ENCODE measurements around the gene KCNE4. TPM values are rescaled to one million over a fixed set of nuclear protein-coding genes. Genes with fewer than 3 reads are reported as not detected.
"Not testable (repeated sequence)": the region's sequence is repeated elsewhere in the genome, so short reads cannot be mapped to it uniquely, and the experiment has no call there.

Gene KCNE4
- total RNA-seq, 1 experiment from 2014 or later = not detected

DNA sequence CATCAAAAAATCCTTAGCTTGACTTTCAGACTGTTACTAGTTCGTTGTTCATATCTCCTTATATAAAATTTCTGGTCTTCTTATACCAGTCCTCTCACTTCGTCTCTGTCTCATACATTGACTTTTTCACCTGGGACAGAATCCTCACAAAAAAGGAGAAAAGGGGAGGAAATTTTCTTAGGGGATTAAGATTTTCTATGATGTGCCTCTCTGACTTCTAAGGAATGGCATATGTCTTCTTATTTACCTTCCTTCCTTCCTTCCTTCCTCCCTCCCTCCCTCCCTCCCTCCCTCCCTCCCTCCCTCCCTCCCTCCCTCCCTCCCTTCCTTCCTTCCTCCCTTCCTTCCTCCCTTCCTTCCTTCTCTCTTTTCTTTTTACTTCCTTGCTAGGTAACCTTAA, 27.9 kb downstream of the KCNE4 start:
- in situ Hi-C loops (cut with HindIII; ENCODE audit: low sequenced_read_pairs) = no loop called here
- DNase-seq (ENCODE audit: low spot score) = no peak

- in situ Hi-C loops (cut with HindIII; ENCODE audit: low sequenced_read_pairs); DNase-seq (ENCODE audit: low spot score): not testable (repeated sequence)
Measured at GRCh38 chr2:223080790-223081360, 28.9 kb downstream of the KCNE4 start.

- no peak for DNase-seq (ENCODE audit: low spot score)
- in situ Hi-C loops (cut with HindIII; ENCODE audit: low sequenced_read_pairs) = no loop called here
Measured at GRCh38 chr2:223081789-223082188, 29.8 kb downstream of the KCNE4 start.

- DNase-seq (ENCODE audit: low spot score) = no peak
- in situ Hi-C loops (cut with HindIII; ENCODE audit: low sequenced_read_pairs) = no loop called here
Measured at GRCh38 chr2:223082706-223083105, 30.7 kb downstream of the KCNE4 start.

DNA sequence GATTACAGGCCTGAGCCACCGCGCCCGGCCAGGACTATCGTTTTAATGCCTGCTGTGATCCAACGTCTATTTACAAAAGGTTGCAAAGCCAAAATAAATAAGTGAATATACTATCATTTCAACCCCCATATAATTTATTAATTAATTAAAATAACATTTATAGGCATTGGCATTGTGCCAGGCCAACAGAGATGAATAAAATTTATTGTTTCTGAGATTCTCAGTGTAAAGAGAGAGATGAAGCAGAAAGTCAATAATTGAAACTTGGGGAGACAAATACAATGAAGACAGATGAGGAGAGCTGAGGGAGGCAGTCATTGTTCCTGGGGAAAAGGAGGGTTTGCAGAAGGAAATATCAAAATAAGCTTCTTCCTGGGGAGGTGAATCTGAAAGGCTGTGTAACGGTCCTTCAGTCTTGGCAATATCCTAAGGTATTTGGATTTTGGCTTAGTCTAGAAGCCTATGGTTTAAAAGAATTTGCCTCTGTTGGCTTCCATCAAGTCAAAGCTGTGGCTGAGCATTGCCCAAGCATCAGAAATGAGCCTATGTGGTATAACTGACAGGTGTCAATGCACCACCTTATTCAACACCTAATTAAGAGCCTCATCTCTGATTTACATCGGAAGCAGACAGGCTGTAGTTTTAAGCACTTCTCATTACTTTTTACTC, 31.5 kb downstream of the KCNE4 start:
- in situ Hi-C loops (cut with HindIII; ENCODE audit: low sequenced_read_pairs) = no loop called here
- DNase-seq (ENCODE audit: low spot score) = no peak

- in situ Hi-C loops (cut with HindIII; ENCODE audit: low sequenced_read_pairs) = no loop called here
- peak; percentile 78 for DNase-seq (ENCODE audit: low spot score)
Measured at GRCh38 chr2:223084873-223085272, 32.9 kb downstream of the KCNE4 start.

DNA sequence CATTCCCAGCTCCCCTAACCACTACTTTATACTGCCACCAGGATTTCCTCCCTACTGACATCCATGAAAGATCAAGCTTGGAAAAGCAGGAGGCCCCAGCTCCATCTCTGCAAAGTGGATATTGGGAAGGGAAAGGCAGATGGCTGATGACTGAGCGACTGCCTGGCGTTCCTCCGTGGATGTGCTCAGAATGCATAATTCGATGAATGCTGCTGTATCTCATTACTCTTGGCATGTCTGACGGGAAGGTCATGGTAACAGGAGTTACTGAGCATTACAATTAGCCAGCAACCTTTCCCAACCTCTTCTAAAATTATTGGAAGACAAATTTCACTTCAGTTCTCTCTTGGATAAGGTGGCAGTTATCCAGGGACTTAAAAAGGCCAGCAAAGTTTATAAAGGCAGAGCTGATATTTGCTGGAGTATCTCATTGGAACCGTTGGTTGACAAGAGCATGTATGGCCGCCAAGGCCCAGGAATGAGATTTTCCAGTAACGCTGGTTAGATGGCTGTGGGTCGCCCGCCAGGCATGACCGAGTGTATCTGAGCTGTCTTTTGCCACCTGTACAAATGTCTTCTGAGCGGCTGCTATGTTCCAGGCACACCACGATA, 34.5 kb downstream of the KCNE4 start:
- in situ Hi-C loops (cut with HindIII; ENCODE audit: low sequenced_read_pairs) = no loop called here
- peak; percentile 11 for DNase-seq (ENCODE audit: low spot score)

- in situ Hi-C loops (cut with HindIII; ENCODE audit: low sequenced_read_pairs) = no loop called here
- no peak for DNase-seq (ENCODE audit: low spot score)
Measured at GRCh38 chr2:223087466-223087865, 35.5 kb downstream of the KCNE4 start.

DNA sequence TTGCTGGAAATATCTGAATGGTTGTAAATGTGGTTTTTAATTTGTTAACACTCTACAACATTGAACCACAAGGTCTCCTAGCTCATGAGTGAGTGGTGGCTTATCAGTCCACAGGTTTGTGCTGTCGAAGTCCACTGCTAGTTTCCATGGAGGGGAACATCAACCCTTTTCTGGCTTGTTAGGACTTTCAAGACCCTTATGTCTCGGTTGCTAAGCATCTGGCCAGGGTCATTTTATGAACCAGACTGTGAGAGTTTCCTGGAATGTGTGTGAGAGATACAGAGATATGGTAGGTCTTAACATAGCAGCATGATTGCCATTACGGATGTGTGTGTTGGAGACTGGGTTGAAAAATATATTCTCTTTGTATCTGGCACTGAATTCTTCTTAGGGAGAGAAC, 36.9 kb downstream of the KCNE4 start:
- in situ Hi-C loops (cut with HindIII; ENCODE audit: low sequenced_read_pairs) = no loop called here
- DNase-seq (ENCODE audit: low spot score) = no peak

DNA sequence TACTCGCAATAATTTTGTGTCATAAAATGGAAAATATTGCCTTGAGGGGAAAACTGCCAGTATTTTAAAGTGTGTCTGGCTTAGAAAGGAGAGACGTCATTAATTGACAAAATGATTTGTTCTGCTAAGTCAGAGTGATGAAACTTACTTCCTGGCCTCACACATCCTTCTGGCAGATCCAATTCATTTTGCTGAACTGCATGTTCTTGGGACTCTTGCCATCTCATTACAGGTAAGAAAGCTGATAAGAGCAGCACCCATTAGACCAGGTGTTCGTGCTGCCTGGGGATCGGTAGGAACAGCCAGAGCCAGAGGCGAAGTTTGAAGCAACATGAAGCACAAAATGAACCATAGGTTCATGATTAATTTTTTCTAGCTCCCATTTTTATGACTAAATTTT, 38.0 kb downstream of the KCNE4 start:
- no peak for DNase-seq (ENCODE audit: low spot score)
- in situ Hi-C loops (cut with HindIII; ENCODE audit: low sequenced_read_pairs) = no loop called here

GRCh38 chr2:223090540-223091235, 38.7 kb downstream of the KCNE4 start:
- in situ Hi-C loops (cut with HindIII; ENCODE audit: low sequenced_read_pairs) = no loop called here

DNA sequence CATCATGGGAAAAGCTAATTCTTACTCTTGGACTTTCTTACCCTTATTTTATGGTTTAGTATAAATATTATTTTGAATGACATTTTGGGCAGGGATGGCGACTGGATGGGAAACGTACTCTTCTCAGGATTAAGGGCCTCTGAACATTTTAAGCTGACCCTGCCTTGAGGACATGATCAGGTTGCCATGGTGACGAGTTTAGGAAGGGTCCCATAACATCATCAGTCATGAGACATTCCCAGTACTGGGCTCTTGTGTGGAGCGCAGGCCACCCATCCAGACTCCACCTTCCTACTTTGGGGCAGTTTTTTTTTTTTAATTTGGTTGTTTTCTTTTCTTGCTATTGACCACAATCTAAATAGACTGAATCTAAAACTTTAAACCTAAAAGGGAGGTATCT, 40.7 kb downstream of the KCNE4 start:
- in situ Hi-C loops (cut with HindIII; ENCODE audit: low sequenced_read_pairs) = no loop called here
- no peak for DNase-seq (ENCODE audit: low spot score)

More at GRCh38 chr2:223090540-223091235, 38.7 kb downstream of the KCNE4 start:
- no peak for DNase-seq (ENCODE audit: low spot score)

DNA sequence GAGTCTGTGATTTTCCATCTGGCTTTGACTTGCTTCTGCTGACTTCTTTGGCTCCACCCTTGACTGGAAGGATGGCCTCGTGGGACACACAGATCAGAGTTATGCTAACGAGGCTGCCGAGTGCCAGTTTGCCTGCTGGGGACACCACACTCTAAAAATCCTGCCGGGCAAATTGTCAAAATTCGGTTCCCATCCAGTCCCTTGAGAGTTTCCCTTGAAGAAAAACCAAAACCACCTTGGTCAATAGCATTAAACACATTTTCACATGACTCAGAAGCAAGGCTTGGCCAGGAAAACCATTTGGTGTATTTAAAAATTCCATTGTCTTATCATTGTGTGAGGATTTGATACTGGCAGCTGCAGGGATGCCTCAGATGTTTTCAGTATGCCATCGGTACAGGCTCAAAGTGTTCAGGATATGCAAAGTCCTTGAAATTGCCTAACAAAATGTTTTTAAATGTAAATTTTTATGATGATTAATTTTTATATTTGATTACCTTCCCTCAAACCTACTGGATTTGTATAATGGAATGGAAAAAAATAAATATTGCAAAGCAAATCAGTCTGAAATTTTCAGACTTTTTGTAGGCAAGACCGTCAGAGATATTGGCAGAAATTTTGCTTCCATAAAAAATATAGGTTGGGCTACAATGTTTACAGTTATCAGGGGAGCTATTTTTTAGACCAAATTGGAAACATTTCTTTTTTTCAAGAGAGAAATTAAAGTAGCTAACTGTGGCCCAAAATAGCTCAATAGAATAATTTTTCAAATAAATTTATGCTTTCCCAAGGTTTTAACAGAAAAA, 41.6 kb downstream of the KCNE4 start:
- no peak for DNase-seq (ENCODE audit: low spot score)
- in situ Hi-C loops (cut with HindIII; ENCODE audit: low sequenced_read_pairs) = no loop called here

- DNase-seq (ENCODE audit: low spot score) = no peak
- in situ Hi-C loops (cut with HindIII; ENCODE audit: low sequenced_read_pairs) = no loop called here
Measured at GRCh38 chr2:223095207-223095606, 43.2 kb downstream of the KCNE4 start.

DNA sequence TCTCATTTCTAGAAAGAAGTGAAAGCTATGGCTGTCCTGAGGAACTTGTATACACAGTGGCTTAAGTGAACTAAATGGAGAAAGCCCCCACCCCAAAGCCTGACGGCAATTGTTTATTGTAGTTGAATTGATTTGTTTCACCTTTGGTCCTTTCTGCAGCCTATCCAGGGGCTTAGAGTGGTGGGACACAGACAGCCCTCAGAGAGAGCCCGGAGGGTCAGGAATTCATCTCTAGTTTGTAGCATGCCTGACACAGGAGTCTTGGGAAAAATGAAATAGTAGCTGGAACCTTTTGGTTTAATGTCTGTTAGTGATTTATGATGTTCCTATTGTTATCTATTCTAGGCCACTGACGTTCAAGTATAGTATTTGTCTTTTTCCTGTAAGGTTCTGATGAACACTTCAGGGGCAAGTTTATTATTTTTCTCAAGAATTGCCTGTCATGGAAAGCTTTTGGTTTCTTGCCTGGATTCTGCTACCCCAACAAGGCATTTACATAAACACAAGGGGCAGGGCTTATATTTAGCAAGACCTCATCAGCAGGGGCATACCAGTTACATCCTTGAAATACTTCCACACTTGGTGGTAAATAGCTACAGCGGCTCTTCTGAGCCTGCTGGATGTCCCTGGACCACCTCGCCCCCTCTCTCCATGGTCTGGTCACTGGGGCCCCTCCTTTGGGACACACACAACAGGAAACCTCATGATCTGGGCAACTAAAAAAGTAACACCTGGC, 44.4 kb downstream of the KCNE4 start:
- in situ Hi-C loops (cut with HindIII; ENCODE audit: low sequenced_read_pairs) = no loop called here
- DNase-seq (ENCODE audit: low spot score) = no peak

DNA sequence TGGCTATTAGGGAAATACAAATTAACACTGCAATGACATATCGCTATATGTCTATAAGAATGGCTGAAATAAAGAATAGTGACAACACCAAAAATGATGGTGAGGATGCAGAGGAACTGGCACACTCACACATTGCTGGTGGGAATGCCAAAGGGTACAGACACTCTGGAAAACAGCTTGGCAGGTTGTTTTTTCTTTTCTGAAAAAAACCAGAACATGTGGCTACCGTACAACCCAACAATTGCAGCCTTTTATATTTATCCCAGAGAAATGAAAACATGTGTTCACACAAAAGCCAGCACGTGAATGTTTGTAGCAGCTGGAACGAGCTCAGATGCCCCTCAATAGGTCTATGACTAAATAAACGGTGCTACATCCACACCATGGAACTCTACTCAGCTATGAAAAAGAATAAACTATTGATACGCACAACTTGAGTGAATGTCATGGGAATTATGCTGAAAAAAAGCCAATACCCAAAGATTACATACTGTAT, 45.9 kb downstream of the KCNE4 start:
- in situ Hi-C loops (cut with HindIII; ENCODE audit: low sequenced_read_pairs) = no loop called here
- DNase-seq (ENCODE audit: low spot score) = no peak

- in situ Hi-C loops (cut with HindIII; ENCODE audit: low sequenced_read_pairs) = no loop called here
- no peak for DNase-seq (ENCODE audit: low spot score)
Measured at GRCh38 chr2:223099561-223099960, 47.6 kb downstream of the KCNE4 start.

DNA sequence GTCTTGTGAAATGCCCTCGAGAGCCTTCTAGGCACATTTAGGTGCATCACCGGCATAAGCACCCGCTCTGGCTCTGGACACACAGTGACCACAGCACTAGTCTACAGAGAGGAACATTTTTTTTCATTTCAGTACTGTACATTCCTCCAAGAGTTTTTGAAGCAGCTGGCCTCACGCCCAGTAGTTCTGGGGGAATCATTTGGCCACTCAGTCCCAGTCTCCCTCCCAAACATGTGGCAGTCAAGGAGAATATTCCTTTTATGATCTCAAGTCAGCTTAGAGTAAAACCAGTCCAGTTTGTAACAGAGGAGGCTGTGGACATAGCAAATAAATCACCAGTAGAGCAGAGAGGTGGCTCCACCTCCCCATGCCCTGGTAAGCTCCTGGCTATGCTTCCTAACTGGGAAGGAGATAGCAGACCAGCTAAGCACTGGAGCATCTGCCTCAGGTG, 48.1 kb downstream of the KCNE4 start:
- DNase-seq (ENCODE audit: low spot score) = no peak
- in situ Hi-C loops (cut with HindIII; ENCODE audit: low sequenced_read_pairs) = no loop called here

Measured in G401 (cell line).